ENCODE results near the gene GOLGA5.
"Not testable (repeated sequence)": the region's sequence is repeated elsewhere in the genome, so short reads cannot be mapped to it uniquely, and the experiment has no call there.

DNA sequence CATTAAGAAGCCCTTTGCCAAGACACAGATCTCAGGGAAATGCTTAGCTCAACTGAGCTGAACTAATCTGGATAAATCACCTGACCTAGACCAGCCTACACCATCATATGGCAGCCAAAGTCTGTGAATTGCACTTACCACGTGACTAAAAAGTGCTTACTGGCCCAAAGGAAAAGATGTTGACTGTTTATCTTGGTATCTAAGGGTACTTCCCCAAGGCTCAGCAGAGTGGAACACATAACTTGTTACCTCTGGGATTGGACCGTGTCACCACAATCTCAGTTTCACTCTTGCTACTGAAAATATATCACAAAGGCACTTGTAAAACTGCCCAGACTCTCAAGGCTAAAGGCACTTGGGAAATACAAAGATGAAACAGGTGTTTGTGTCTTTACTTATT lies 18.8 kb upstream of the GOLGA5 start:
- TF ChIP-seq, protein P1, sequence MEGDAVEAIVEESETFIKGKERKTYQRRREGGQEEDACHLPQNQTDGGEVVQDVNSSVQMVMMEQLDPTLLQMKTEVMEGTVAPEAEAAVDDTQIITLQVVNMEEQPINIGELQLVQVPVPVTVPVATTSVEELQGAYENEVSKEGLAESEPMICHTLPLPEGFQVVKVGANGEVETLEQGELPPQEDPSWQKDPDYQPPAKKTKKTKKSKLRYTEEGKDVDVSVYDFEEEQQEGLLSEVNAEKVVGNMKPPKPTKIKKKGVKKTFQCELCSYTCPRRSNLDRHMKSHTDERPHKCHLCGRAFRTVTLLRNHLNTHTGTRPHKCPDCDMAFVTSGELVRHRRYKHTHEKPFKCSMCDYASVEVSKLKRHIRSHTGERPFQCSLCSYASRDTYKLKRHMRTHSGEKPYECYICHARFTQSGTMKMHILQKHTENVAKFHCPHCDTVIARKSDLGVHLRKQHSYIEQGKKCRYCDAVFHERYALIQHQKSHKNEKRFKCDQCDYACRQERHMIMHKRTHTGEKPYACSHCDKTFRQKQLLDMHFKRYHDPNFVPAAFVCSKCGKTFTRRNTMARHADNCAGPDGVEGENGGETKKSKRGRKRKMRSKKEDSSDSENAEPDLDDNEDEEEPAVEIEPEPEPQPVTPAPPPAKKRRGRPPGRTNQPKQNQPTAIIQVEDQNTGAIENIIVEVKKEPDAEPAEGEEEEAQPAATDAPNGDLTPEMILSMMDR (IDR thresholded peaks at IDR 0.05; ENCODE audit: extremely low read depth in 1 of 2, insufficient read depth in 1 of 2, low read depth in 1 of 2, low read length in 2 of 2) = not testable (repeated sequence)
- TF ChIP-seq POLR2A (IDR thresholded peaks at IDR 0.05; ENCODE audit: low read depth, low read length); POLR2AphosphoS5 (IDR thresholded peaks at IDR 0.05; ENCODE audit: insufficient read depth, low read depth, low read length); MYC (IDR thresholded peaks at IDR 0.05; ENCODE audit: low read depth, low read length); JUN (IDR thresholded peaks at IDR 0.05; ENCODE audit: borderline replicate concordance, insufficient read depth, insufficient read length, low read depth); EZH2 (IDR thresholded peaks at IDR 0.05; ENCODE audit: borderline replicate concordance, low read depth, low read length, severe bottlenecking); FOS (IDR thresholded peaks at IDR 0.05; ENCODE audit: borderline replicate concordance, insufficient read depth, low read length): not testable (repeated sequence)
- TF ChIP-seq, protein P2, sequence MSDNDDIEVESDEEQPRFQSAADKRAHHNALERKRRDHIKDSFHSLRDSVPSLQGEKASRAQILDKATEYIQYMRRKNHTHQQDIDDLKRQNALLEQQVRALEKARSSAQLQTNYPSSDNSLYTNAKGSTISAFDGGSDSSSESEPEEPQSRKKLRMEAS (IDR thresholded peaks at IDR 0.05; ENCODE audit: insufficient read depth, insufficient read length) = not testable (repeated sequence)

Measured in endothelial cell of umbilical vein (primary cell).